GM18519 (cell line): Measurements from ENCODE around the gene TTC24.
"Not testable (repeated sequence)": the region's sequence is repeated elsewhere in the genome, so short reads cannot be mapped to it uniquely, and the experiment has no call there.

Experiments used
- ATAC-seq: cut with Tn5 transposase; IDR thresholded peaks from one replicate; pipeline ENCODE4 v1.9.1; 2021; ENCODE audit warnings: mild to moderate bottlenecking, moderate library complexity; ENCODE audit not compliant: unreplicated experiment, low FRiP score

The TTC24 gene

DNA sequence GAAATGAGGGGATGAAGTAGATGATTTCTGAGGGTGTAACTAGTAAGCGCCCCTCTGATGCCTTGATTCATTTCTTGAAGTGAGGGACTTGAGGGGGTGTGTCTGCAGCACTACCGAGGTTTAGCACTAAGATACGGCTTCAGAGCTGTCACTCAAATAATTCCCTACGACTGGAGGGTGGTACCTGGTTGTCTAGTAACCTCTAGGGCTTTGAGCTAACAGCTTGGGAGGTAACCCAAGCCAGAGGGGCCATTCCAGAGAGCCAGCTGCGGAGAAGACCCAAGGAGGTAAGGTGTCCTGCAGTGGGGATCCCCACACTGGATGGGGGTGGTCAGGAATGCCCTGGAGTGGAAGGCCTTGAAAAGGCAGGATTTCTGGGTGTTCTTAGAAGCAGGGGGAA, at the start of gene TTC24:
Gene TTC24, plus strand, starts transcription at position 252 of the 400 bp plus-strand sequence. CDS start 1,642 bp downstream, outside the sequence.
- ATAC-seq = no peak

DNA sequence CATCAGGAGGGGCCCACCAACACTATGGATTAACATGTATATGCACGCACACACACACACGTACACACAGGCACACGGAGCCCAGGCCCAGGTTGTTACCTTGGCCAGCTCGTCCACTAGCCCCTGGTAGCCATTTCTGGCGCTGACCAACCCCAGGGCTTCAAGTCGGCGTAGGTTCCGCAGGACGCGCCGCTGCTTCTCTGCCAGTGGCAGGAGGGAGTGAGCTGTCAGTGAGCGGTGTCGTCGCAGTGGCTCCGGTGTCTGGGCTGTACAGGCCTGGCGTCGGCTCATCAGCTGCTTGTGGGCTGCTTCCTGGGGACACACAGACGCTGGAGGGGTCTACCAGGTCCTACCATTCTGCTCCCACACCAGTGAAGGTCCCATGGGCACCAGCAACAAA, 49.5 kb upstream of the TTC24 start:
- no peak for ATAC-seq

DNA sequence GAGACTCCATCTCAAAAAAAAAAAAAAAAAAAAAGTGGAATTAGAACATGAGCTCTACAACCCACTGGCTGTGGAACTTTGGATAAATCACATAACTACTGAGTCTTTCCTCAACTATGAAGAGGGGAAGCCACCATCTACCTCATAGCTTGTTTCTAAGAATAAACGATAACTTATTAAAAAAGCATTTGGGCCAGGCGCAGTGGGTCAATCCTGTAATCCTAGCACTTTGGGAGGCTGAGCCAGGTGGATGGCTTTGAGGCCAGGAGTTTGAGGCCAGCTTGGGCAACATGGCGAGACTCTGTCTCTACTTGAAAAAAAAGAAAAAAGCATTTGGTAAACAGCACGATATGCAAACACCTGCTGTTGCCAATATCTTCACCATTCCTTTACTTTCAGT, 47.1 kb upstream of the TTC24 start:
- no peak for ATAC-seq

DNA sequence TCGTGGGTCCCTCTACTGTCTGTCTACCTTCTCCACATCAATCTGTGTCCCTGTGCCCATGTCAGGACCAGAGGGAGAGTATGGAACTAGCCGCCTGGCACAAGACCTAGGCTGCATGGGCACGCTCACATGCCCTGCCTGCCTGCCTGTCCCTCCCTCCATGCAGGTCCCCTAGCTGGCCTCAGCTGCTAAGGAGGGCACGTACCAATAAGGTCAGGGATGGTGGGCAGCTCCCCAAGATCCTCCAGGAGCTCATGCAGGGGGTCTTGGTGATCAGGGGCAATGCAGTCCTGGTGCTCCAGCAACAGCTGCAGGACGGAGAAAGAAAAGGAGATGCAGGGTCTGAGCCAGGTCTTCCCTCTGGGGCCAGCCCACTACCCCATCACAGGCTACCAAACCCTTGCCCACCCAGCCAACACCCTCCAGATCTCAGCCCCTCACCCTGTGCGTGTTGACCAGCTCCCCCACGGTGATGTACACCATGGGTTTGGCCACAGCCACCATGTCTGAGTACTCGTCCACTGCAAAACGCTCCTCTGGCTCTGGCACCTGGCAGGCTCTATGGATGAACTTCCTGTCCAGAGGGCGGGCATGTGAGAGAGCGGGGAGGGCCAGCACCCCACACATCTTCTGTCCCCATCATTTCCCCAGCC, 45.8 kb upstream of the TTC24 start:
- no peak for ATAC-seq

DNA sequence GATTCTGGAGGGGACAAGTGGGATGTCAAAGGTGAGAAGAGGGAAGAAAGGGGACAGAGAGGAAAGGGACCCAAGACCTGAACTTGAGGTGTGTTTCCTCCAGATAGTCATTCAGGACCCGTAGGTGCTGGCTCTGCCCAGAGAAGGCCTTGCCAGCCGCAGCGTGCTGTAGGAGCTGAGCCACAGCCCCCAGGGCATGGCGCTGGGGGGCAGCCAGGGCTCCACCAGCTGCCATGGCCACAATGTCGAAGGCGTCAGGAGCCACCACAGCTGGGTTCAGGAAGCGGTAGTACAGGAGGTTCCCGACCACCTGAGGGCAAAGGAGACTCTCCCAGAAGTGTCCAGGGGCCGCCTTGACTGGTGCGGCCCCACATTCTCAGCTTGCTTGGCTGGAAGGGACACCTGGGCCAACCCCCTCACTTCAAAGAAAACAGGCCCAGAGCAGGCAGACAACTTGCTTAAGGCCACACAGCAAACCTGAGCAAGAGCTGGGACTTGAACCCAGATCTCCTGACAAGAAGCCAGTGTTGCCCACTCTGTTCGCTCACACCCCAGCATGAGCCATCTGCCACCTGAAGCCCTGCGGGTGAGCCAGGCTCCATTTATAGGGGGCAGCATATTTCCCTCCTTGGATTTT, 45.0 kb upstream of the TTC24 start:
- no peak for ATAC-seq

DNA sequence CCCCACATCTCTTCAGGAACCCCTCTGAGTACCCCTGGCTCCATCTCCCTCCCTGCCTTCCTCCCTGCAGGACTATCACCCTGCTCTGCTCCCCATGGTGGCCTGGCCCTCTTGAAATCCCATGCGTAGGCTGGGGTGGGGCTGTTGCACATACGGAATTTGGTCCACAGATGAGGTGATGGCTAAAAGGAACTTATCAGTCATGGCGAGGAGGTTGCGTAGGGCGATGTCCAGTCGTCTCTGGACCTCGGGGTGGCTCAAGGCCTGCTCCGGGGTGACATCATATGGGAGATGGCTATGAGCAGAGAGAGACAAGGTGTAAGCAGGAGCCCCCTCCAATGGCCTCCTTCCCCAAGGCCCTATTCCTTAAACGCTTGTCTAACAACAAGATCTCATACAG, 42.5 kb upstream of the TTC24 start:
- ATAC-seq = no peak

DNA sequence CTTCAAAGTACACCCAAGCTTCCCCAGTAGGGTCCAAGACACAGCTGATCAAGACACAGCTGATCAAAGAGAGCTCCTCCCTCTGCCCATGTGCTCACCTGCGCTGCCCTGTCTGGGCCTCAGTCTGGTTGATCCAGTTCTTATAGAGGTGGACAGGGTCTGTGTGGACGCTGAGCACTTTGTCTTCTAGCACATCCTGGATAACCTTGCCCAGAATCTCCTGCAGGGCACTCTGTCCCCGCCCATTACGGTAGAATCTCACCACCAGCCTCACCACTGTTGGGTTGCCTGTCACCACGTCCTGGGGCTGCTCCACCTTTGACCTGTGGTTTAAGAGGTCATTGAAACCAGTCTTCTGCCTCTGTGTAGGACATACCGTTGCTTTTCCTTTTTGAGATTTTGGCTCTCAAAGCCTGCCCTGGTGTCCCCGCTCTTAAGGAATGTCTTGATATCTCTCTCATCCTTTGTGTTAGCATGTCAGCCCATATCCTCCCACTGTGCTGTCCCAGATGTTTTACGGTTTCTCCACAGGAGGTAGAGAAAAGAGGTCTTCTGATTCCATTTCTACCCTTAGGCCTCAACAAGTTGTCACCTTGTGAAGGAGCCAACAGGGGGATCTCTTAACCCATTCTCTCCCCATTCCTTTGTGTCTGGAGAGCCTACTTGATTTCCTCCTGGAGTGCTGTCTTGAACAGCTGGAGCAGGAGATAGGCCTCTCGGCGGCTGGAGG, 40.6 kb upstream of the TTC24 start:
- no peak for ATAC-seq

DNA sequence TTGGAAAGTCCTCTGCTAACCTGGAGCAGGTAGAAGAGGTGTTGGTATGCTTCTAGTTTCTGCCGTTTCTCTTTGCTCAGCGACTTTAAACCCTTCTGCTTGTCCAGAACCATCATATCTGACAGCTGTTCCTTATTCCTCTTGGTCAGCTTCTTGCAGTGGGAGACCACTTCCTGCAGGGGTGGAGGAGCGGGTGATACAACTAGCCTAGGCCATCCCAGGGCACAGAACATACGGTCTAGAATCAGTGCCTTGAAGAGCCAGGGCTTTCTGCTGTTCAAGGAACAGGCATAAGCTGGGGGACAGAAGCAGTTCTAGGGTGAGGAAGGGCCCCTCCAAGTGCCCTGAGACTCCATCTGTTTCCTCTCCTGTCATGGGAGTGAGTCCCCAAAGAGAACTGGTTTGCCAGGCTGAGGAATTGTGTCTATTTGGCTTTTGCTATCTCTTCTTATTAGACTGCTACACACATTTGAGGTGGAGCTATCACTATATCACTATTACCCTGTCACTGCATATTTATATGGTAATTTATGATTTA, 39.6 kb upstream of the TTC24 start:
- no peak for ATAC-seq

DNA sequence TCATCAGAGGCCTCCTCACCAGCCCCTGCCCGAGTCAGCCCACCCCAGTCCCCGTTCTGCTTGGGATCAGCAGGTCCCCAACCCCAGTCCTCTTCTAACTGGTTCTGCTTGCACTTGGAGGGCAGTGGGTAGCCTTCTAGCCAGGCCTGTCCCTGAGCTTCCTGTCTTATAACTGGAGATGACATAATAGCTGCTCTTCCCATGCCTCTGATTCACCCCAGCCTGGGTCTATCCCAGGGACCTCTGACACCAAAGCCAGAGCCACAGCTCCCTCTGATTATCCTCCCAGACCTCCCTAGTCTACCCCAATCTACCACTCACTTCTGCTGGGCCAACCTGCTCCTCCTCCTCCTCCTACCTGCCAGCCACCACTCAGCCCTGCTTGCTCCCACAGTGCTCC, 38.6 kb upstream of the TTC24 start:
- no peak for ATAC-seq

DNA sequence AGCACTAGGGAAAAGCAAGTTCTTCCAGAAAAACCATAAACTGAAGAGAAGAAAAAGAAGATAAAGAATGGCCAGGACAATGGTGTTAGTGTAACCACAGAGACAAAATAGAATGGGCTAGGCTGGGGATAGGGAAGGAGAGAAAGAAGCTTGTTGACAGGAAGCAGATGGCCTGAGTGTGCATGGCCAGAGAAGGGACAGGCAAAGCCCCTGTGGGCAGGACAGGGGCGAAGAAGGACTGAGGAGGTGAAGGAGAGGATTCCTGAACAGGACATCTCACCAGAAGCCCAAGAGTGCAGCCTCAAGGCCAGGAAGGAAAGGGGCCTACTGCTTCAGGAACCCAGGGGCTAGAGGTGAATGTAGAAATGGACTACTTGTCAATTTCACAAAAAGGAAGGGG, 36.5 kb upstream of the TTC24 start:
- ATAC-seq = no peak

DNA sequence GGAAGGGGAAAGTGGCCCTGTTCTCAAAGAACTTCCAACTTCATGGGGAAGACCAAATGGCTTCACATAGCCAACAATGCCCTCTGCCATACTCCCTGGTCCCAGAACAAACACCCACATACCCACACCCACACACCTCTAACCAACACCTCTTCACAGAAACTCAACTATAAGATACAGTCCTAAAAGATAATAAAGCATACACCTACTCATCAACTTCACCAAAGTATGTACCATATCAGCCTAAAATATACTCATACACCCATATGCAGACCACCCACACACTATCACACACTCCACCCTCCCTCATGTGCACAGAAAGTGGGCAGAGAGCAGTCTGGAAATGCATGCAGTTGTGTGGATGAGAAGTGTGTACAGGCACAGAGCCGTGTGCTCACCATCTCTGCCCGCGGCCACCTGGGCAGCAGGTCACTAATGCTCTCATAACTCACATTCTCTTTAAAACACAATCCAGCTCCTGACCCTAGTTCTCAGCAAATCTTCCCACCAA, 34.9 kb upstream of the TTC24 start:
- no peak for ATAC-seq

DNA sequence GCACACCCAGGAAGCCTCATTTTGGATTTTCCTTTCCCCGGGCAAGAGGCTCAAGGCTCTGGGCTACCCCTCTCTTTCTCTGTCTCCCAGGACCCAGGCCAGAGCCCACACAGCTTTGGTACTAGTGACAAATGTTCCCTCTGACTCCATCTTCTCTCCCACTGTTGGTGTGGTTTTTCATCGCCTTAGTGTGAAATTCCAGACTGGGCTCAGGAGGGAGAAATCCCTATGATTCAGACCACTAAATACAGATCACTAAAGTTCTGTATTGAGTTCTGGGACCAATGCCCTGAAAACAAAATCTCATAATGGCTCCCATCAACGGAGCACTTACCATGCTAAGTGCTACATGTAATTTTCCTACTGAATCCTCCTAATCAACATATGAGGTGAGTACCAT, 33.3 kb upstream of the TTC24 start:
- no peak for ATAC-seq

DNA sequence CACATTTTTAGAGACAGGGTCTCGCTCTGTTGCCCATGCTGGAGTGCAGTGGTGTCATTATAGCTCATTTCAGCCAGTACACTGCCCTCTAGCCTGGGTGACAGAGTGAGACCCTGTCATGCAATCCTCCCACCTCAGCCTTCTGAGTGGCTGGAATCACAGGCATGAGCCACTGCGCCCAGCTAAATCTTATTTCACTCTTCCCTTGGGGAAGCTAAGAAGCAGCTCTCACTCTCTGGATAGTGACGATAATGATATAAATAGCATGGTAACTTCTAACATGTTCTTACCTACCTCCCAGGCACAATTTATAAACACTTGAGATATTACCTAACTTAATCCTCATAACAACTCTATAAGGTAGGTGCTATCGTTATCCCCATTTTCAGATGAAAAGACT, 32.1 kb upstream of the TTC24 start:
- no peak for ATAC-seq

DNA sequence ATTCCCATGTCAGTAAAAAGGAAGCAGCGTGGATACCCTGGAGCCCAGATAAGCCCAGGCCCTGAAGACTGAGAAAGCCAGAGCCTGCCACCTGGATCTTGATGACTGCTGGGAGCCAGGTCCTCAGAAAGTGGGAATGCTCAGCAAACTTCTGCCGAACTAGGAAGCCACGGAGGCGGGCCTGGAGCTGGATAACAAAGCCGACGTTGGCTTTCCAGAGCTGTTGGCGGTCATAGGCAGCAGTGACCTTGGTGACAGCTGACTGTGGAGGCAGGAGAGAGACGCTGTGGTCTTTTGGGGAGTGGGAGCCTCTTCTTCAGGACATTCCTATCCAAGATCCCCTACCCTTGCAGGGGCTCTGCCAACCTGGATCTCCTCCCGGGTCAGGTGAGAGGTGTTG, 31.5 kb upstream of the TTC24 start:
- ATAC-seq = no peak

DNA sequence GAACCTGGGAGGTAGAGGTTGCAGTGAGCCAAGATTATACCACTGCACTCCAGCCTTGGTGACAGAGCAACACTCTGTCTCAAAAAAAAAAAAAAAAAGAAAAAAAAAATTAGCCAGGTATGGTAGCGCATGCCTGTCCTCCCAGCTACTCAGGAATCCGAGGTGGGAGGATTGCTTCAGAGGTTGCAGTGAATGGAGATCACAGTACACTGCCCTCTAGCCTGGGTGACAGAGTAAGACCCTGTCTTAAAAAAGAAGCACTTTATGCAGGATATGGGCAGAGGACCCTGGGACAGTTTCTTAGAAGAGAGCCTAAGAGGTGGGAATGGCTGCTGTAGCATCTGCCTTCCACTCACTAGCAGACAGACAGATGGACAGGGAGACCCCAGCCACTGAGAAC, 30.1 kb upstream of the TTC24 start:
- no peak for ATAC-seq

DNA sequence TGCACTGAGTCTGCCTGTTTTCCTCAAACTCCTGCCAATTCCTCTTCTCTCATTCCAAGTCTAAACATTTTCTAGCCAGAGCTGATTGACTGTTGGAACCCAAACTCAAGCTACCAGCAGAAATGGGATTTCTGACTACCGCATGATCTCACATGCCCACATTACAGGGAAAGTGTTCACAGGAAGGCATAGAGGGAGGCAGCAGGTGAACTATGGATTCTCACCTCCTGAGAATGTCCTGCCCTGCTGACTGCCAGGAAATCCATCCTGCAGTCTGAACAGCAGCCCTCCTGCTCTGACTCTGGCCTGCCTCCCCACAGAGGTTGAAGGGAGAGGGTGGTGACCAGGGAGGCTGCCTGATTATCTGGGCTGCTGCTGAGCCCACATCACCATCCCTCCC, 29.7 kb upstream of the TTC24 start:
- no peak for ATAC-seq

DNA sequence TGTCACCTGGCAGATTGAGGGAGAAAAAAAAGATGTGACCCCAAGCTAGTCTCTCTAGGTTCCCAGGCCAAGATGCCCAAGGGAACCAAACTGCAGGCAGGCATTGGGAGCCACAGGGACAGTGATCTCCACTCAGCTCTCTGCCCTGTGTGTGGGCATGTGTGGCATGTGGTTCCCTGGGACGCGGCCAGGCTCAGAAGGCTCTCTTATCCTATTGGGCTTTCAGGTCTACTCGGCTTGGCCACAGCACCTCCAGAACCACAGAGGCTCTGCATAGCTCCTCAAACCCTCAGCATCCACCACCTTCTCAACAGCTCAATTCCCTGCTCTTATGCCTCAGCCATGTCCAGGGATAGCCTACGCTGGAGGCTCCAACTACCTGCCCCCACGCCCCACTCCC, 29.2 kb upstream of the TTC24 start:
- no peak for ATAC-seq

DNA sequence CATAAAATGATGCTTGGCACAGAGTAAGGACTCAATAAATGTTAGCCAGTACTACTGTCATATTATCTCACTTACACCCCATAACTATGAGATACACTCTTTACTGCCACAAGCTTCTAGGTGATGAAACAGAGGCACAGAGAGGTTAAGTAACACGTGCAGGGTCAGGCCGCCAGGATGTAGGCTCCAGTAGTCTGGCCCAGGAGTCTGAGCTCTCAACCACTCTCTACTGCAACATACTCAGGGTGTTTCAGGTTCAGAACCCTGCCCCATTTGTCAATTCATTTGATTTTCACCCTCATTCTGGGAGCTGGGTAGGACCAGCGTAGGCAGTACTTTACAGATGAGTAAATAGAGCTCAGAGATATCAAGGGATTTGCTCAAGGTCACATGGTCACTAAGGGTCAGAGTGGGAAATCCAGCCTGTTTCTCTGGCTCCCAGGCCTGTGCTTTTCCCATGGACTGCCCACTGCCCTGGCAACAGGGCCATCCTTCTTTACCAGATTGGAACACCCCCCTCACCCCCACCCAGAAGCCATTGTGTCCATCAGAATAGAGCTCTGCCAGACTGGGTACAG, 28.4 kb upstream of the TTC24 start:
- ATAC-seq = no peak

DNA sequence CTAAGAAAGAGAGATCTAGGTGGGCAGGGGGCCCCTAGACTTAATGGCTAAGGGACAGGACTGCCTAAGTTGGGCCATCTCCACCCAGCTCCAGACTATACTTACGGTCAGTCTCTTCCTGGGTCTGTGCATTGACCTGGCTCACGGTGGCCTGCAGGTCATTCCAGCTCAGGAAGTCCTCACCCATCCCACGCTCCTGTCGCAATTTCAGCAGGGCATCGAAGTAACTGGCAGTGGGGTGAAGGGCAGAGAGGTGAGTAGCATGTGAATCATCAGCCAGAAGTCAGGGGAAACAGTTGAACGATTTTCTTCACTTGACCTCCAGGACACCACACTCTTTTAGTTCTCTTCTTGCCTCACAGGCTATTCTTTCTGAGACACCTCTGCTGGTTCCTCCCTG, 27.7 kb upstream of the TTC24 start:
- no peak for ATAC-seq

DNA sequence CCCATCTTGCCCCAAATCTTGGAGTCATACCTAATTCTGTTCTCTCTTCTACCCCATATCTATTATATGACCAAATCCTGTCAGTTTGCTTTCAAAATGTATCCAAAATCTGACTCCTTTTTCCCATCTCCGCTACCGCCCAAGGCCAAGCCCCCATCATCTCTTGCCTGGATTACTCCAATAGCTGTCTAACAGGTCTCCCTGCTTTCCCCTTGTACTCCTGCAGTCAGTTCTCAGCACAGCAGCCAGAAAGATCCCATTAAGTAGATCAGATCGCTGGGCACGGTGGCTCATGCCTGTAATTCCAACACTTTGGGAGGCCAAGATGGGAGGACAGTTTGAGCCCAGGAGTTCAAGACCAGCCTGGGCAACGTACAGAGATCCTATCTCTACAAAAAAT, 27.0 kb upstream of the TTC24 start:
- ATAC-seq = no peak

DNA sequence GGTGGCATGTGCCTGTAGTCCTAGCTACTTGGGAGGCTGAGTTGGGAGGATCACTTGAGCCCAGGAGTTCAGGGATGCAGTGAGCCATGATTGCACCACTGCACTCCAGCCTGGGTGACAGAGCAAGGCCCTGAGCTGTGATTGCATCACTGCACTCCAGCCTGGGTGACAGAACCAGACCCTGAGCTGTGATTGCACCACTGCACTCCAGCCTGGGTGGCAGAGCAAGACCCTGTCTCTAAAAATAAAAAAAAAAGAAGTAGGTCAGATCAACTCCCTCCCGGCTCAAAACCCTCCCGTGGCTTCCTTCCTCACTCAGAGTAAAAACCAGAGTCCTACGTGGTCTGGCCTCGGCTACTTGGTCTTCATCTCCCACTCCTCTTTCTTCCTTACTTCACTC, 26.6 kb upstream of the TTC24 start:
- ATAC-seq = not testable (repeated sequence)
